Measurements from ENCODE around the gene ZNF768. TPM values are rescaled to one million over a fixed set of nuclear protein-coding genes. Genes with fewer than 3 reads are reported as not detected.
A peak's percentile ranks its signal among the peaks of the same experiment; 100 is the strongest.
"Not testable (repeated sequence)": the region's sequence is repeated elsewhere in the genome, so short reads cannot be mapped to it uniquely, and the experiment has no call there.

The ZNF768 gene
- total and polyA plus RNA-seq, 12 donors = 36.0 to 75.1 (median 45.9) TPM

DNA sequence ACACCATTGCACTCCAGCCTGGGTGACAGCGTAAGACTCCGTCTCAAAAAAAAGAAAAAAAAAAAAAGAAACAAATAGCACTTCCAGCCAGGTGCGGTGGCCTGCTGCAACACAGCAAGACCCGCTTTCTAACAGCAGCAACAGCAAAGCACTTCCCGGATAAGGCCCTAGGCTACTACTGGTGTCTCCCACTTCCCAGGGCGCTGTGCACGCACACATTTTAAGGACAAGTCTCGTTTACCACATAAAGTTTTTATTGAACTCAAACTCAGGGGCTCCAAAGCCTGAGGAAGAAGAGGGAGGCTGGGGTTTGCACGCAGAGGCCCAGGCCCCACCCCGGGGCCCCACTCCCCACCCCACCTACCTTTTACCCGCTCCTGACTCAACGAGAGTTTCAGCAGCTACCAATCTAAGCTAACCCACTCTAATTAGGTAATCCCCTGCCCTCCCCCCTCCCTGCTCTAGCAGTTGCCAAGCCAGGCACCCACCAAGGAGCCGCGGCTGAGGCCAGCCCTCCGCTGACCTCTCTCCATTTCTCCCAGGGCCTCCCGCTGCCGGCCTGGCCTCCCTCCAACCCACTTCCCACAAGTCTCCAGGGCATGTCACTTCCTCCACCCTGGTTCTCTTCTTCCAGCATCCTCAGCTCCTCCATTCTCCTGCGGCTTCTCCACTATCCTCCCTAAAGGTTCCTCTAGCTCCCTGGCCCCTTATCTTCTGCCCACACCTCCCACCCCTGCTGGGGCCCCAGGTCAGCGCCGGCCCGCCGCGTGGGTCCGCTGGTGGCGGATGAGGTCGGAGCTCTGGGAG, 2.4 kb downstream of the ZNF768 start:
- peak in 1 of 2 donors; percentile 69 for DNase-seq
- WGBS, 2 donors = 69 to 70% methylated on average over 26 of the region's 26 CpGs
- peaks cover 8 to 43% (median 32%) of the 10 kb centered on the region in 9 donors for H3K4me1 ChIP-seq
- no peak for ATAC-seq
- no peaks in the 10 kb centered on the region for H3K9me3 ChIP-seq
- peak overlapping the region in 5 of 10 donors; percentile 5 to 42 (median 31) for H3K27ac ChIP-seq
- H3K4me3 ChIP-seq = peak overlapping the region in 2 of 10 donors; percentile 5 to 10
- intact Hi-C loops (cut with DNase I) = loop anchor here in 2 of 10 donors (10.0 kb wide), 3 partner anchors 51 to 131 kb away; partner anchors contain the start of genes FBRS (in 1 of the 2), PRR14 (in 1 of the 2), SEPHS2 (in 1 of the 2) and ZNF688 (in 1 of the 2)
- H3K27me3 ChIP-seq = no peaks in the 10 kb centered on the region
- H3K36me3 ChIP-seq = peaks cover 0 to 31% (median 0%) of the 10 kb centered on the region in 9 donors
- no peak for TF ChIP-seq CTCF (IDR thresholded peaks at IDR 0.05)

DNA sequence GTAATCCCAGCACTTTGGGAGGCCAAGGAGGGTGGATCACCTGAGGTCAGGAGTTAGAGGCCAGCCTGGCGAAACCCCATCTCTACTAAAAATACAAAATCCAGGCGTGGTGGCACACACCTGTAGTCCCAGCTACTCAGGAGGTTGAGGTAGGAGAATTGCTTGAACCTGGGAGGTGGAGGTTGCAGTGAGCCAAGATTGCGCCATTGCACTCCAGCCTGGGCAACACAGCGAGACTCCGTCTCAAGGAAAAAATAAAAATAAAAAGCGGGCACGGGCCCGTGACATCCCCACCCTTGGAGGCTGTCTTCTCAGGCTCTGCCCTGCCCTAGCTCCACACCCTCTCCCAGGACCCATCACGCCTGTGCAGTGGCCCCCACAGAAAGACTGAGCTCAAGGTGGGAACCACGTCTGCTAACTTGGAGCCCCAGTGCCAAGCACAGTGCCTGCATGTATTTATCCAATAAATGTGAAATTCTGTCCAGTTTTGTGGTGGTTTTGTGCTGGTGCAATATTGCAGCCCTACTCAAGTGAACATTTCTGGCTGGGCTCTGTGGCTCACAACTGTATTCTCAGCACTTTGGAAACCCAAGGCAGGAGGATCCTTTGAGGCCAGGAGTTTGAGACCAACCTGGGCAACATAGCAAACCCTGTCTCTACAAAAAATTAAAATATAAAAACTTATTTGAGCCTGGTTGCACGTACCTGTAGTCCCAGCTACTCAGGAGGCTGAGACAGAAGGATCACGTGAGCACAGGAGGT, 3.5 kb downstream of the ZNF768 start:
- not testable (repeated sequence) for ATAC-seq, H3K9me3 ChIP-seq, H3K27ac ChIP-seq, H3K4me3 ChIP-seq, H3K27me3 ChIP-seq, DNase-seq
- 90 to 96% methylated on average over 12 of the region's 12 CpGs for WGBS, 2 donors
- Histone ChIP-seq H3K4me1 (peaks cover 6 to 34% (median 23%) of the 10 kb centered on the region in 9 donors), H3K36me3 (peaks cover 0 to 42% (median 0%) of the 10 kb centered on the region in 9 donors)
- intact Hi-C loops (cut with DNase I) = loop anchor here in 2 of 10 donors (10.0 kb wide), 3 partner anchors 52 to 132 kb away; partner anchors contain the start of genes FBRS (in 1 of the 2), PRR14 (in 1 of the 2), SEPHS2 (in 1 of the 2) and ZNF688 (in 1 of the 2)

DNA sequence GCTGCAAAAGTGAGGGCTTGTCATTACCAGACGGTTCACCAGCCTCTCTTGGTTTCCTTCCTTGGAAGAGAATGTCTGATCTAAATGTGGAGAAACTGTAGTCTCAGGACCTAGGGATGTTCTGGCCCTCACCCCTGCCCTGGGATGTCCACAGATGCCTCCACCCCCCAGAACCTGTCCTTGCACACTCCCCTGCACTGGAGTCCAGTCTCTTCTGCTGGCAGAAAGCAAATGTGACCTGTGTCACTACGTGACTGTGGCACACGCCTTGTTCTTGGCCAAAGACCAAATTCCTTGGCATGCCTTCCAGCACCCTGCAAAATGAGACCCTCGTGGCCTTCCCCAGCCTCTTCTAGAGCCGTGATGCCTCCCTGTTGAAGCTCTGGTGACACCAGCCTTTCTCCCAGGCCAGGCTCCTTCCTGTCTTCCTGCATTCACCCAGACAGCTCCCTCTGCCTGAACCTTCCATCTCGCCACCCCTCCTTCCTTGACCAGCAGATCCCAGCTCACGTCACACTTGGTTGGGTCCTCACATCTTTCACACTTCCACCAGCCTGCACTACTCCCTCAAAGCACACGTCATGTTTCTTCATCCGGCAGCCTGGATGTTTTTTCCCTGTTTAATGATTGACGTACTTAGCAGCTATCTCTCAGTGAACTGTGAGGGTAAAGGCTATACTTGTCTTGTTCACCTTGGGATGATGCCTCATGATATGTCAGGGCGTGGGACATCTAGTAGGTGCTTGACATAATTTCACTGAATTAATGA, 4.3 kb downstream of the ZNF768 start:
- no peaks in the 10 kb centered on the region for H3K27me3 ChIP-seq
- no peak for TF ChIP-seq CTCF (IDR thresholded peaks at IDR 0.05)
- intact Hi-C loops (cut with DNase I) = loop anchor here in 2 of 10 donors (10.0 kb wide), 3 partner anchors 53 to 133 kb away; partner anchors contain the start of genes FBRS (in 1 of the 2), PRR14 (in 1 of the 2), SEPHS2 (in 1 of the 2) and ZNF688 (in 1 of the 2)
- H3K4me3 ChIP-seq = no peak overlapping the region
- peaks cover 0 to 50% (median 0%) of the 10 kb centered on the region in 9 donors for H3K36me3 ChIP-seq
- WGBS, 2 donors = 40 to 52% methylated on average over 11 of the region's 11 CpGs
- DNase-seq (no peak), ATAC-seq (no peak)
- H3K27ac ChIP-seq = no peak overlapping the region
- H3K9me3 ChIP-seq = no peaks in the 10 kb centered on the region
- peaks cover 2 to 29% (median 17%) of the 10 kb centered on the region in 9 donors for H3K4me1 ChIP-seq

DNA sequence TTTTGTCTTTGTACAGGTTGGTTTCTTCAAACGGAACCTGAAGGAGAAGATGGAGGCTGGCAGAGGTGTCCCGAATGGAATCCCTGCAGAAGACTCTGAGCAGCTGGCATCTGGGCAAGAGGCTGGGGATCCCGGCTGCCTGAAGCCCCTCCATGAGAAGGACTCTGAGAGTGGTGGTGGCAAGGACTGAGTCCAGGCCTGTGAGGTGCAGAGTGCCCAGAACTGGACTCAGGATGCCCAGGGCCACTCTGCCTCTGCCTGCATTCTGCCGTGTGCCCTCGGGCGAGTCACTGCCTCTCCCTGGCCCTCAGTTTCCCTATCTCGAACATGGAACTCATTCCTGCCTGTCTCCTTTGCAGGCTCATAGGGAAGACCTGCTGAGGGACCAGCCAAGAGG, 4.9 kb downstream of the ZNF768 start:
- Histone ChIP-seq H3K27ac (no peak overlapping the region), H3K27me3 (no peaks in the 10 kb centered on the region), H3K4me3 (no peak overlapping the region), H3K36me3 (peaks cover 0 to 56% (median 0%) of the 10 kb centered on the region in 9 donors), H3K9me3 (no peaks in the 10 kb centered on the region), H3K4me1 (peaks cover 2 to 29% (median 17%) of the 10 kb centered on the region in 9 donors)
- DNase-seq = no peak
- intact Hi-C loops (cut with DNase I) = loop anchor here in 2 of 10 donors (10.0 kb wide), 3 partner anchors 53 to 133 kb away; partner anchors contain the start of genes FBRS (in 1 of the 2), PRR14 (in 1 of the 2), SEPHS2 (in 1 of the 2) and ZNF688 (in 1 of the 2)
- no peak for ATAC-seq
- WGBS, 2 donors = 92 to 93% methylated on average over 7 of the region's 7 CpGs
- no peak for TF ChIP-seq CTCF (IDR thresholded peaks at IDR 0.05)
